IPS DF 6.9 (cell line): Measurements from ENCODE around the gene SEPTIN2.
A peak's percentile ranks its signal among the peaks of the same experiment; 100 is the strongest.

Experiments
- DNase-seq: peaks from one replicate; pipeline ENCODE4 v3.0.0-alpha.2; 2013; ENCODE audit warnings: low read depth, low spot score
- H3K27ac ChIP-seq: one replicate; pipeline ENCODE4 v1.5.1; 2013; ENCODE audit warnings: low read length, control low read depth
- H3K27me3 ChIP-seq: 2 replicates; pipeline ENCODE4 v1.6.1; 2013; ENCODE audit warnings: mild to moderate bottlenecking, low read length; ENCODE audit not compliant: control insufficient read depth, insufficient read depth
- H3K36me3 ChIP-seq: 2 replicates; pipeline ENCODE4 v1.6.1; 2013; ENCODE audit warnings: low read length; ENCODE audit not compliant: control insufficient read depth, insufficient read depth
- H3K4me1 ChIP-seq: 2 replicates; pipeline ENCODE4 v1.6.1; 2013; ENCODE audit warnings: low read length; ENCODE audit not compliant: control insufficient read depth, insufficient read depth
- H3K4me3 ChIP-seq: 2 replicates; pipeline ENCODE4 v1.5.1; 2013; ENCODE audit warnings: mild to moderate bottlenecking, low read length
- H3K9me3 ChIP-seq: 2 replicates; pipeline ENCODE4 v1.6.1; 2013; ENCODE audit warnings: low read length, inconsistent platforms; ENCODE audit not compliant: control insufficient read depth, insufficient read depth
- WGBS: extraction: QIAGEN DNeasy Blood & Tissue Kit; methylation state at CpG from one replicate; pipeline ENCODE4 v1.1.7; 2013; ENCODE audit warnings: mixed read lengths, missing lambda C conversion rate; ENCODE audit not compliant: insufficient read length, insufficient coverage; 5-methylcytosine and 5-hydroxymethylcytosine counted together

SEPTIN2 gene

DNA sequence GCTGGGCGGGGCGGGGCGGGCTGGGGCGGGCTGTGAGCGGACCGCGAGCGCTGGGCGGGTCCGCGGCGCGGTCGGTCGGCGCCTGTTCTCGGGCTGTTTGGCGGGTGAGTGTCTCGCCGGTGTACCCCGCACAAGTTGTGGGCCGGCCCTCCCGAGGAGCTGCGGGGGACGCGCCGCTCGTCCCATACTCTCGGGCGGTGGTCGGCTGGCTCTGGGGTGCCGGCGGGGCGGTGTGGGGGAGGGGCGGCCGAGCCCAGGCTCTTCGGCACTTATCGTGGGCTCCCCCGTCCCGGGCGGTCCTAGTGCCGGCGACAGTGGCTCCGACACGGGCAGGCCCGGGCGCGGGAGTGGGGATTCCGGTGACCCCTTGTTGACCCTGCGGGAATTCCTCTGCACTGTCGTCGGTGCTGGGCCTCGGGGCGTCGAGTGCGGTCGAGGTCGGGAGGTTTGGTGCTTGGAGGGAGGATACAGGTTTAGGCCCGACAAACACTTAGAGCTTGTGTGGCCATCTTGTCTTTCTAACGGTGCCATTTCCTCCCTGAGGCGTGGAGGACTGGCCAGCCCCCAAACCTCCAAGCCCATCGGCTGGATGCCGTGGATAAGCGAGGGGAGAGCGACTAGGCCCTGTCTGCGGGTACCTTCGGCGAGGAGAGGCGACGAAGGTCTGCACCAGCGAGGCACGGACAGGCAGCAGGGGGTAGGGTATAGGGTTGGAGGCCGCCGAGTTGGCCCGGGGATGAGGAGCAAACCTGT is at the start of gene SEPTIN2:
Gene SEPTIN2, plus strand, starts transcription at position 47 of the 753 bp plus-strand sequence. CDS start 8,308 bp downstream, outside the sequence.
- Histone ChIP-seq H3K4me1 (no peaks in the 10 kb centered on the region), H3K36me3 (no peaks in the 10 kb centered on the region), H3K4me3 (peak within 1 kb of the TSS; percentile 64), H3K27ac (no peak within 1 kb of the TSS), H3K9me3 (no peaks in the 10 kb centered on the region), H3K27me3 (no peaks in the 10 kb centered on the region)
- no CpG with 5 or more reads among the region's 75 CpGs for WGBS
- DNase-seq: no peak

DNA sequence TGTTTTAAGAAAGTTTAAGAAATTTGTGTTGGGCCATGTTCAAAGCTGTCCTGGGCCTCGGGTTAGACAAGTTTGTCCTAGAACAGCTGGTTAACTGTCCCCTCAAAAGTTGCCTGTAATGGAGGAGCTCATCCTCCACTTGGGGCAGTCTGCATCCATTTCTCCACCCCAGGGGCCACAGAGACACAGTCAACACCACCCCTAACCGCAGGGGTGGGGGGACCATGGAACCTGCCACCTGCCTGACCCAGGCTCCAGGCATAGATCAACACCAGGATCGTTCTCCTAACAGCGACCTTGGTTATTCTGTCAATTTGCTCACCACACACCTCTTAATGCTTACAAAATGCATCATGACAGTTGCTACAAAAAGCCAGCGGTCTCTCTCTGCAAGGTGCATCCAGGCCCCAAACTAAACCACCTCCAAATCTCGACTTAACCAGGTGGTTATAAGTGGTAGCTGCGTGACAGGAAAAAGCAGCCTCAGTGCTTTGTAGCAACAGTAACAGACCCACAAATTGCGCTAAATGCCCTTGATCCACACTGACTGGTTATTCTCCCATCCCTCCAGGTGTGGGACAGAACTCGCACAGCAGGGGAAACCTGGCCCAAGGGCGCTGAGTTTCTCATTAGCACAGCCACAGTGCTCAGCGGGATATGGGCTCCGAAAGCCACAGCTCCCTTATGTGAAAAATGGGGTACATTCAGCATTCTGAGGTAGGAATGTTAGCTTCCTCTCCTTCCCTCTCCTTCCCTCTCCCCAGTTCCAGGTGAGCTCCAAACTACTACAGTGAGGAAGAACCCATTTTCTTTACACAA is 48.3 kb upstream of the SEPTIN2 start:
- no peak for DNase-seq
- Histone ChIP-seq H3K4me1 (no peaks in the 10 kb centered on the region), H3K27me3 (no peaks in the 10 kb centered on the region), H3K4me3 (no peak overlapping the region), H3K9me3 (no peaks in the 10 kb centered on the region), H3K27ac (no peak overlapping the region), H3K36me3 (peaks cover 8% of the 10 kb centered on the region; the same call in 1 of the 2 replicates)
- WGBS: no CpG with 5 or more reads among the region's 12 CpGs

DNA sequence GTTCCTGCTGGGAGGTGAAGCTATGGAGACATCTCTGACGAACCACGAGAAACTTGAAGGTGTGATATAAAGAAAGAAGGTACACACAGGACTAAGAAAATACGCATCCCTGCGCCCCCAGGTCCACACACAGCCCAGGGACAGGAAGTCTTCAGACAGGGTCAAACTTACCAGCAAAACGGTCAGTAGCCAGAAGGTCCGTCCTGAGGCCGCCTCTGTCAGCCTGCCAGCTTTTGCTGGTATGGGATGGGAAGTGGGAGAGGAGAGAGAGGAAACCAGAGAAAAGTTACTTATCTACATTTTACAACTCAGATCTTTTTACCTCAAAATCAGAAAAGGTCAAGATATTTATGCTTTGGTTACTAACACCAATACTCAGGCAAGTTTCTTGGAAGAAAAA is 47.4 kb upstream of the SEPTIN2 start:
- Histone ChIP-seq H3K27ac (no peak overlapping the region), H3K36me3 (peaks cover under 1% of the 10 kb centered on the region; the same call in 1 of the 2 replicates), H3K9me3 (no peaks in the 10 kb centered on the region), H3K4me3 (no peak overlapping the region), H3K27me3 (no peaks in the 10 kb centered on the region), H3K4me1 (no peaks in the 10 kb centered on the region)
- WGBS: no CpG with 5 or more reads among the region's 7 CpGs
- DNase-seq: no peak

DNA sequence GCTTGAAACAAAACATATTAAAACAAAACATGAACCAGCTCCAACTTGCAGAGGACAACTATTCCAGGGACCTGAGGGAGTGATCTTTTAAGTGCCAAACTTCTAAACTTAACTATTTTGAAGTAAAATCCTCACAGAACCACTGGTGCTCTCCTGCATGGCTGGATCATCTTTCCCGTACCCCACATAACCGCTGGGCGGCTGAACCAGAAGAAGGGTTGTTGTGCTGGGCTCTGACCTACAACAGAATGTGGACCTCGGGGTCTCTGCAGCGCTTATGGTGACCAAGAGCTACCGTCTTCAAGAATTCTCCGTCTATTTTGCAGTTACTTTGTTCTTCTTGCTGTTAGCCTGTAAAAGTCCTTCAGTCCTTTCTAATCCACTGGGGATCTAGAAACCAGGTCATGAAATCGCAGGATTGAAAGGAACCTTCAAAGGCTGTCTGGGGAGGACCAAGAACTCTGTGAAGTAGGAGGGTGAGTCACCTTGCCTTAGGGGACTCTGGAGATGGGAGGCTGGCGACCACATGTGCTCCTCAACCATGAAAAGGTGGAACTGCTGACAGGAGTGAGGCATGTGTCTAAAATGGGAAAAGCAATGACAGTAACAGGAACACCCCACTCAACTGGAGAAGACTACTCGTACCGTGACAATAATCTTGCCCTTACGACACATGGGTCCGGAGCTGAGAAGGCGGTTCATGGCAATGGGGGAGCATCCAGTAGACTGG is 46.8 kb upstream of the SEPTIN2 start:
- WGBS: no CpG with 5 or more reads among the region's 14 CpGs
- Histone ChIP-seq H3K4me3 (no peak overlapping the region), H3K27ac (no peak overlapping the region), H3K36me3 (no peaks in the 10 kb centered on the region), H3K9me3 (no peaks in the 10 kb centered on the region), H3K4me1 (no peaks in the 10 kb centered on the region; the same call in 1 of the 2 replicates), H3K27me3 (no peaks in the 10 kb centered on the region)
- DNase-seq: no peak

DNA sequence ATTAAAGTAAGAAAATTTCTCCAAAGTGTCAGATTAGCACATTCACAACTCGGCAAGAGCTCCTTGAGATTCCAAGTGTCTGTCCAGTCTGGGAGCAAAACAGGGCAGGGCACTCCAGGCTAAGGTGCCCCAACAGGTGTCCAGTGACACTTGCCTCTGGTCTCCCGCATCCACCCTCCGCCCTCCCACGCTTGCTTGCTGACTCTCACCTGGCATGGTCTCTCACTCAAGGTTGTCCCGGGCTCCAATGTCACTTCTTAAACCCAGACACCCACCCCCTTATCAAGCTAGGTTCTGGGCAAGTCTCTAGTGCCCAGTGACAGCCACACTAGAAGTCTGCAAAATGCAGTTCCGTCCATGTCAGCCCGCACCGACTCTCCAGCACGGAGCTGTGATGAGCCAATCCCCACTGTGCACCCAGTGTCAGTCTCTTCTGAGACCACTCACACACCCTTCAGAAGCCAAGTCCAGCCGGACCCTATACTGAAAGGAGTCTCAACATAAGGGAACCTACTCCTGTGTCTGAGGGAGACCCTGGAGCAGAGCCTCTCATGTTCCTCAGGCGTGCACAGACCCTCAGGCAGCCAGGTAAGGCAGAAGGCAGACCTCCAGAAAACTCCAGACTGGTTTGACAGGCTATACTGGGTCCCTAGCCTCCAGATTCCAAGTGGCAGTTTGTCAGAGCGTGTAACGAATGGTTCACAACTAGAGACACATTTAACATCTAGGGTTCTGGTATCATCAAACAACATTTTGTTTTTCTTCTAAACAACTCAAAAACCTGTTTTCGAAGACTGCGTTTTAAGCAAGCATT is 45.8 kb upstream of the SEPTIN2 start:
- H3K9me3 ChIP-seq: no peaks in the 10 kb centered on the region
- H3K4me3 ChIP-seq: no peak overlapping the region
- no peak overlapping the region for H3K27ac ChIP-seq
- H3K36me3 ChIP-seq: no peaks in the 10 kb centered on the region
- no peaks in the 10 kb centered on the region; the same call in 1 of the 2 replicates for H3K4me1 ChIP-seq
- WGBS: no CpG with 5 or more reads among the region's 15 CpGs
- DNase-seq: no peak
- no peaks in the 10 kb centered on the region for H3K27me3 ChIP-seq

DNA sequence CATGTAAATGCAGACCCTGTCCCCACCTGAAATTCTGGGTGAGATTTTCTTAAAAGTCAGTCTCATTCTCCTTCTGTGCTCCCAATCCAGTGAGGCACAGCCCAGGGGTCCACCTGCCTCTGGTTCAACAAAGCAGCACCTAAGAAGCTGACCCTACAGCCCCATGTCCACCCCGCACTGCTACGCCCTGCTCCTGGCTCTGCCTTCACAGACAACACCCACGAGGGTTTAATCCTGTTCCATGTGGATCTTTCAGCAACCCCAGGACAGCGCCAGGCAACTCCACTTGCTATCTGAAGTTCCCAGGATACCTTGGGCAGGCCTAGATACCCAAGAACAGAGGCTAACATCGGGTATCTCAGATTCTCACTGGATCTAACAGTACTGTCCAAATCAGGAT is 45.2 kb upstream of the SEPTIN2 start:
- Histone ChIP-seq H3K27ac (no peak overlapping the region), H3K4me1 (no peaks in the 10 kb centered on the region; the same call in 1 of the 2 replicates), H3K9me3 (no peaks in the 10 kb centered on the region), H3K4me3 (no peak overlapping the region), H3K36me3 (no peaks in the 10 kb centered on the region), H3K27me3 (no peaks in the 10 kb centered on the region)
- DNase-seq: no peak
- WGBS: no CpG with 5 or more reads among the region's 5 CpGs

DNA sequence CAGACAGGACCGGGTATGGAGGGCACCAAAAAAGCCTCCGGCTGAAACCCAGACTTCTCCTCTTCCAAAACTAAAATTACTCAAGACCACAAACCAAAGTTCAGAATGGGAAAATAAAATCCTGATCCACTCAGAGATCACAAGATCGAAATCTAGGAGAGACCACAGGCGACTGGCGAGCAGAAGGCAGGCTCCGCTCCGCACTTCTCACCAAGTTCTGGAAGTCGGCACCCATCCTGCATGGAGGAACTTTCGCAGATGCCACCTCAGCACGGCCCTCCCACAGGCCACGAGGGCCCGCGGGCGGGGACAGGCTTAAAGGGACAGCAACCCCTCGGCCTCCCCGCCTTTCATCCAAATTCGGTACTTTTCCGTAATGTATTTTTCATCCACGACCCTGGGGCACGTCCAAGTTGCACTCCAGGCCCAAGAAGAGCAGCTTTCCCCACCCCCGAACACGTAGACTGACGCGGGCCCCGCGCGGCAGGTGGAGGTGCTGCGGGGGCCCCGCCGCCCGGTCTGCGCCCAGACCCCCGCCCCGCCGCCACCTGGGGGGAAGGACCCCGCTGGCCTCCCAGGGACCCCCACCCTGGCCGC is 43.9 kb upstream of the SEPTIN2 start:
- DNase-seq: no peak
- Histone ChIP-seq H3K9me3 (no peaks in the 10 kb centered on the region), H3K36me3 (no peaks in the 10 kb centered on the region), H3K27ac (no peak overlapping the region), H3K4me3 (peak overlapping the region; percentile 56), H3K4me1 (no peaks in the 10 kb centered on the region; the same call in 1 of the 2 replicates), H3K27me3 (no peaks in the 10 kb centered on the region)
- no CpG with 5 or more reads among the region's 37 CpGs for WGBS

DNA sequence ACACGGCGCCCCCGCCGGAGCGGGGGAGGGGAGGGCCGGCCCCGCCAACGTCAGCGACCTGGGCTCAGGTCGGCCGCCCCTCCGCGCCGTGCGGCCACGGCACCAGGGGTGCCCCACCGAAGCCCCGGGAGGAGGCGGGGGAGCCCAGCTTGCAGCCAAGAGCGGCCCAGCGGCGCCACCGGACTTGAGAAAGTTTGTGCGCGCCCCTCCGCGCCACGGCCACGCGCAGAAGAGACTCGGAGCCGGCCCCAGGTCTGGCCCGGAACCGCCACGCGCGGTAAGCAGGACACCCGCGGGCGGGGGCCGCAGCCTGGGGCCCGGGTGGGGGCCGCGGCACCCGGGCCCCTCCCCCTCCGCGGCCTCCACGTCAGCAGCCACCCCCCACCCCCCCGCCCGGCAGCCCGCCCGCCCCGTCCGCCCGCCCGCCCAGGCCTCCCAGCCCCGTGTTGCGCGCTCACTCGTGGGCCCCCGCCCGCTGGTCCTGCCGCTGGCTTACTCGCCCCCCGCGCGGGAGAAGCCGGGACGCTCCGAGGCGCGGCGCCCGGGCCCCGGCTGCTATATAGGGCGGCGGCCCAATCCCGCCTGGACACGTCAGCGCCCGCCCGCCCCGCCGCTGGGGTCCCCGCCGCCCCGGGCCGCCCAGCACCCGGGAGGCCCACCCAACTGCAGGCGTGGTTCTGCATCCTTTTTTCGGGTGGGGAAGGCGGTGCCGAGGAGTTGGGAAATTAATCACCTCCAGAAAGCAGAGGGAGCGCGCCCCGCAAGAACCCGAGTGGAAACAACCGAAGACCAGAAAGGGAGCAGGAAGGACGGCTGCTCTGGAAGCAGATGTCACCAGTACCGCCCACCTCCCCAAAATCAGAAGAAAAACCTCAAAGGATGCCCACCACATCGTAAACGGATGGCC is 43.2 kb upstream of the SEPTIN2 start:
- no peak for DNase-seq
- WGBS: no CpG with 5 or more reads among the region's 102 CpGs

More for the DNA sequence above, 43.2 kb upstream of the SEPTIN2 start:
- H3K4me3 ChIP-seq: peak overlapping the region; percentile 56
- H3K4me1 ChIP-seq: no peaks in the 10 kb centered on the region; the same call in 1 of the 2 replicates
- no peaks in the 10 kb centered on the region for H3K27me3 ChIP-seq
- no peaks in the 10 kb centered on the region for H3K36me3 ChIP-seq
- H3K9me3 ChIP-seq: no peaks in the 10 kb centered on the region
- no peak overlapping the region for H3K27ac ChIP-seq
